B cell (primary cell): ENCODE results near the gene KIF21A. TPM values are rescaled to one million over a fixed set of nuclear protein-coding genes. Genes with fewer than 3 reads are reported as not detected.

ENCODE experiments used
- ATAC-seq: fragments of 200-7000 bp; cut with Tn5 transposase; one replicate; pipeline ENCODE4 v1.10.0; 2021; ENCODE audit warnings: low read depth, mild to moderate bottlenecking, moderate number of reproducible peaks, moderate library complexity
- CTCF ChIA-PET: fragments of 350-600 bp; sonication (Branson Sonifier 250); formaldehyde crosslinking; loops from one replicate; lab custom pipeline; 2021; ENCODE audit warnings: antibody characterized with exemption, inconsistent platforms; lab: Charles Lee
- POLR2A ChIA-PET: fragments of 350-600 bp; sonication (Branson Sonifier 250); formaldehyde crosslinking; loops from one replicate; lab custom pipeline; 2021; ENCODE audit warnings: antibody characterized with exemption; lab: Charles Lee
- DNase-seq: peaks from one replicate; pipeline ENCODE4 v3.0.0; 2013
- H2AFZ ChIP-seq: 2 replicates; pipeline ENCODE4 v1.6.1; 2012; ENCODE audit warnings: mild to moderate bottlenecking, low read depth, low read length; ENCODE audit not compliant: insufficient read depth, poor library complexity, severe bottlenecking
- H3K27ac ChIP-seq, 2 donors: 1 replicate in 1 of 2; 2 replicates in 1 of 2; pipeline ENCODE4 v1.5.1; 2012 to 2013; ENCODE audit warnings: low read length in 2 of 2, mild to moderate bottlenecking in 2 of 2, moderate library complexity in 1 of 2
- H3K27me3 ChIP-seq, 4 experiments: fragments of 200-600 bp in 1 of 4; sonication (generic) in 1 of 4; replicated peaks in 1 of 4; 1 replicate in 2 of 4; 2 replicates in 2 of 4; pipeline versions ENCODE4 v1.6.1 to v1.7.0; 2013 to 2016; ENCODE audit warnings: low read length in 3 of 4, mild to moderate bottlenecking in 2 of 4, mixed read lengths in 1 of 4, moderate library complexity in 1 of 4; ENCODE audit not compliant: insufficient read depth in 4 of 4, control insufficient read depth in 3 of 4; ENCODE audit errors: control extremely low read depth in 1 of 4
- H3K36me3 ChIP-seq, 2 experiments: replicated peaks in 1 of 2; 1 replicate in 1 of 2; 2 replicates in 1 of 2; pipeline versions ENCODE4 v1.6.1 to v1.7.1; 2013; ENCODE audit warnings: low read length in 1 of 2; ENCODE audit not compliant: insufficient read depth in 2 of 2, control insufficient read depth in 1 of 2; ENCODE audit errors: control extremely low read depth in 1 of 2, extremely low read depth in 1 of 2
- H3K4me1 ChIP-seq, 2 donors: fragments of 200-600 bp in 1 of 2; sonication (generic) in 1 of 2; 1 replicate in 1 of 2; 2 replicates in 1 of 2; pipeline versions ENCODE4 v1.5.1 to v1.6.1; 2013 to 2017; ENCODE audit warnings: low read length in 2 of 2; ENCODE audit not compliant: control insufficient read depth in 2 of 2, insufficient read depth in 2 of 2
- H3K4me2 ChIP-seq: replicated peaks from 2 replicates; pipeline ENCODE3; 2012; ENCODE audit warnings: mild to moderate bottlenecking, low read depth, low read length; ENCODE audit not compliant: poor library complexity, severe bottlenecking
- H3K4me3 ChIP-seq, 5 experiments: fragments of 200-600 bp in 1 of 5; sonication (generic) in 1 of 5; 1 replicate in 3 of 5; 2 replicates in 2 of 5; pipeline versions ENCODE4 v1.5.1 to v1.7.0; 2011 to 2016; ENCODE audit warnings: low read length in 4 of 5, mild to moderate bottlenecking in 4 of 5, low read depth in 2 of 5, control low read depth in 1 of 5, moderate library complexity in 1 of 5; ENCODE audit not compliant: insufficient read depth in 1 of 5; ENCODE audit errors: control extremely low read depth in 1 of 5, extremely low read depth in 1 of 5
- H3K79me2 ChIP-seq: fragments of 200-600 bp; sonication (generic); one replicate; pipeline ENCODE4 v1.6.0; 2016; ENCODE audit warnings: low read length; ENCODE audit not compliant: control insufficient read depth, insufficient read depth
- H3K9ac ChIP-seq: fragments of 200-600 bp; sonication (generic); 2 replicates; pipeline ENCODE4 v1.6.1; 2017; ENCODE audit warnings: mild to moderate bottlenecking, low read length, moderate library complexity
- H3K9me3 ChIP-seq, 3 donors: one replicate each; pipeline versions ENCODE4 v1.6.1 to v1.7.1; 2013; ENCODE audit warnings: low read length in 2 of 3; ENCODE audit not compliant: control insufficient read depth in 2 of 3, insufficient read depth in 1 of 3; ENCODE audit errors: control extremely low read depth in 1 of 3
- H4K20me1 ChIP-seq: 2 replicates; pipeline ENCODE4 v1.6.0; 2012; ENCODE audit warnings: mild to moderate bottlenecking, low read length; ENCODE audit not compliant: insufficient read depth, control insufficient read depth, poor library complexity, severe bottlenecking
- H3K27ac Mint-ChIP-seq: one replicate; pipeline ENCODE4 v1.8.0; 2021; ENCODE audit warnings: mixed read lengths
- H3K27me3 Mint-ChIP-seq: one replicate; pipeline ENCODE4 v1.8.0; 2021; ENCODE audit warnings: mixed read lengths
- H3K4me1 Mint-ChIP-seq: one replicate; pipeline ENCODE4 v1.8.0; 2021; ENCODE audit warnings: mixed read lengths
- H3K4me3 Mint-ChIP-seq: one replicate; pipeline ENCODE4 v1.8.0; 2021; ENCODE audit warnings: mixed read lengths
- H3K9me3 Mint-ChIP-seq: one replicate; pipeline ENCODE4 v1.8.0; 2022; ENCODE audit warnings: mixed read lengths; ENCODE audit not compliant: insufficient read depth
- CTCF ChIP-seq: fragments of 200-600 bp; IDR thresholded peaks from one replicate; pipeline ENCODE4 v1.8.0; 2022; ENCODE audit warnings: antibody characterized with exemption, mild to moderate bottlenecking
- EZH2 ChIP-seq: IDR thresholded peaks from 2 replicates; pipeline ENCODE4 v1.6.1; 2012; ENCODE audit warnings: borderline replicate concordance, low read depth, mild to moderate bottlenecking, moderate library complexity, low read length; ENCODE audit not compliant: insufficient read depth, poor library complexity, severe bottlenecking
- WGBS: methylation state at CpG from one replicate; pipeline ENCODE4 v1.1.5; 2013; ENCODE audit warnings: missing lambda C conversion rate; ENCODE audit not compliant: insufficient coverage; 5-methylcytosine and 5-hydroxymethylcytosine counted together
- intact Hi-C: fragments of 100-400 bp; cut with micrococcal nuclease; formaldehyde crosslinking; loops from one replicate; pipeline ENCODE4 v1.10.0; 2022
- polyA plus RNA-seq: library from polyadenylated mRNA; depleted of rRNA; stranded (reverse); fragments of >200 nt; gene quantifications from 2 replicates; pipeline ENCODE4 v1.2.3, GENCODE V29; 2012
- total RNA-seq, 2 donors: library from RNA; stranded (reverse); fragments of 120-200 nt in 1 of 2; gene quantifications; 1 replicate in 1 of 2; 2 replicates in 1 of 2; pipeline versions ENCODE4 v1.2.3 to v1.2.4, GENCODE V29; 2013 to 2022

The KIF21A gene
- total and polyA plus RNA-seq, 2 donors (not counting 1 experiment from before 2014, with no cell fraction given) = 0.33 to 2.2 TPM

GRCh38 chr12:39441963-39442830 is 723 bp downstream of the KIF21A start:
- ATAC-seq (peak; percentile 11), DNase-seq (peak; percentile 50)
- Mint-ChIP-seq H3K27me3 (peaks cover 42% of the 10 kb centered on the region), H3K9me3 (no peaks in the 10 kb centered on the region), H3K4me1 (peaks cover 14% of the 10 kb centered on the region), H3K4me3 (peak overlapping the region; percentile 88), H3K27ac (peak overlapping the region; percentile 73)
- H3K4me2 ChIP-seq = peak overlapping the region; percentile 81
- no peaks in the 10 kb centered on the region for H3K36me3 ChIP-seq
- peaks cover 11 to 14% of the 10 kb centered on the region in 2 donors for H3K4me1 ChIP-seq
- H3K9me3 ChIP-seq = no peaks in the 10 kb centered on the region
- intact Hi-C loops = loop anchor here (2.0 kb wide), 1 partner anchor 177 kb away; the partner anchor contains the start of gene ABCD2
- POLR2A ChIA-PET = no interaction called here
- H3K27me3 ChIP-seq = peaks cover 0 to 9% (median 3%) of the 10 kb centered on the region in 4 experiments
- H3K9ac ChIP-seq = peak overlapping the region; percentile 63
- H2AFZ ChIP-seq = peak overlapping the region; percentile 66
- WGBS = under 1% methylated on average over 47 of the region's 49 CpGs
- CTCF ChIA-PET = no interaction called here
- no peaks in the 10 kb centered on the region for H3K79me2 ChIP-seq
- peak overlapping the region in 4 of 5 experiments; percentile 26 to 61 (median 50) for H3K4me3 ChIP-seq
- H4K20me1 ChIP-seq = no peaks in the 10 kb centered on the region
- H3K27ac ChIP-seq = peak overlapping the region in 1 of 2 donors; percentile 41
- TF ChIP-seq CTCF = no peak
- no peak for TF ChIP-seq EZH2
